HepG2 (cell line): ENCODE results near the gene DRAP1. TPM values are rescaled to one million over a fixed set of nuclear protein-coding genes. Genes with fewer than 3 reads are reported as not detected.
A peak's percentile ranks its signal among the peaks of the same experiment; 100 is the strongest.

Experiments used
- ATF7-NPFF ChIP-seq: sonication (generic); formaldehyde crosslinking; IDR thresholded peaks from 2 replicates; pipeline ENCODE4 v1.8.1; 2023; ENCODE audit warnings: mild to moderate bottlenecking, low read depth, missing genetic modification reagents, moderate library complexity
- BRD4 ChIP-seq: sonication (generic); formaldehyde crosslinking; IDR thresholded peaks from 2 replicates; pipeline ENCODE4 v1.4.0; 2020; ENCODE audit warnings: missing genetic modification reagents
- GRHL1 ChIP-seq: sonication (generic); formaldehyde crosslinking; conservative IDR thresholded peaks from 2 replicates; pipeline ENCODE4 v1.8.0; 2022; ENCODE audit warnings: missing genetic modification reagents
- ISL2 ChIP-seq: sonication (generic); formaldehyde crosslinking; IDR thresholded peaks from 2 replicates; pipeline ENCODE4 v1.5.0; 2020; ENCODE audit warnings: missing genetic modification reagents
- KDM6A ChIP-seq: IDR thresholded peaks from 2 replicates; pipeline ENCODE4 v1.6.1; 2016; ENCODE audit warnings: low read depth
- MAFF ChIP-seq: IDR thresholded peaks from 2 replicates; pipeline ENCODE4 v1.6.1; 2011; ENCODE audit warnings: low read depth, low read length, improper control_type of control experiment
- MATR3 ChIP-seq: sonication (generic); formaldehyde crosslinking; IDR thresholded peaks from 2 replicates; pipeline ENCODE4 v1.4.0; 2020; ENCODE audit warnings: missing genetic modification reagents
- ONECUT2 ChIP-seq: sonication (generic); formaldehyde crosslinking; IDR thresholded peaks from 2 replicates; pipeline ENCODE4 v1.4.0; 2020; ENCODE audit warnings: missing genetic modification reagents
- PPARG ChIP-seq: conservative IDR thresholded peaks from 2 replicates; pipeline ENCODE4 v1.6.1; 2016; ENCODE audit warnings: missing biosample characterization, missing genetic modification reagents
- RORA ChIP-seq: sonication (generic); formaldehyde crosslinking; IDR thresholded peaks from 2 replicates; pipeline ENCODE4 v1.5.0; 2020; ENCODE audit warnings: mild to moderate bottlenecking, missing genetic modification reagents, moderate library complexity
- SAFB2 ChIP-seq: sonication (generic); formaldehyde crosslinking; IDR thresholded peaks from 2 replicates; pipeline ENCODE4 v1.5.1; 2020; ENCODE audit warnings: missing genetic modification reagents, low read depth, mild to moderate bottlenecking, borderline replicate concordance
- TIGD3 ChIP-seq: sonication (generic); formaldehyde crosslinking; IDR thresholded peaks from 2 replicates; pipeline ENCODE4 v1.5.1; 2020; ENCODE audit warnings: mild to moderate bottlenecking, missing genetic modification reagents, borderline replicate concordance
- TRAFD1 ChIP-seq: sonication (generic); formaldehyde crosslinking; IDR thresholded peaks from 2 replicates; pipeline ENCODE4 v1.5.1; 2020; ENCODE audit warnings: missing genetic modification reagents, mild to moderate bottlenecking, borderline replicate concordance
- ZFYVE20 ChIP-seq: sonication (generic); formaldehyde crosslinking; IDR thresholded peaks from 2 replicates; pipeline ENCODE4 v1.8.0; 2023; ENCODE audit warnings: low read depth, mild to moderate bottlenecking, moderate library complexity, missing genetic modification reagents, borderline replicate concordance
- ZNF577 ChIP-seq: sonication (generic); formaldehyde crosslinking; IDR thresholded peaks from 2 replicates; pipeline ENCODE4 v1.4.0; 2020; ENCODE audit warnings: mild to moderate bottlenecking, low read depth, missing genetic modification reagents, borderline replicate concordance
- ZNF670 ChIP-seq: sonication (generic); formaldehyde crosslinking; IDR thresholded peaks from 2 replicates; pipeline ENCODE4 v1.8.0; 2022; ENCODE audit warnings: mild to moderate bottlenecking, missing genetic modification reagents, borderline replicate concordance
- ZNF7 ChIP-seq: IDR thresholded peaks from 2 replicates; pipeline ENCODE4 v1.6.1; 2016; ENCODE audit warnings: missing biosample characterization, missing genetic modification reagents
- ZNF766 ChIP-seq: sonication (generic); formaldehyde crosslinking; IDR thresholded peaks from 2 replicates; pipeline ENCODE4 v1.5.0; 2020; ENCODE audit warnings: missing genetic modification reagents, borderline replicate concordance
- ZSCAN22 ChIP-seq: sonication (generic); formaldehyde crosslinking; IDR thresholded peaks from 2 replicates; pipeline ENCODE4 v1.4.0; 2020; ENCODE audit warnings: mild to moderate bottlenecking, missing genetic modification reagents
- polyA plus RNA-seq, 8 experiments: library from polyadenylated mRNA; depleted of rRNA in 3 of 8; stranded (reverse) in 7 of 8; unstranded in 1 of 8; fragments of >200 nt; fragmentation: Illumina TruSeq in 4 of 8; extraction: Trizol in 4 of 8; gene quantifications; 2 replicates each; pipeline versions ENCODE4 v1.2.1 to v1.2.3, GENCODE V29; 2011 to 2016; ENCODE audit warnings: low read depth in 4 of 8, missing spikeins in 1 of 8, mixed read lengths in 1 of 8; ENCODE audit not compliant: insufficient read depth in 1 of 8
- total RNA-seq, 5 experiments: library from RNA; depleted of rRNA; stranded (reverse); fragments of >200 nt; fragmentation: Illumina TruSeq; extraction: Trizol; gene quantifications; 2 replicates each; pipeline ENCODE4 v1.2.3, GENCODE V29; 2016; ENCODE audit warnings: low read depth in 1 of 5
- TF ChIP-seq, protein P1 (sequence below): IDR thresholded peaks from 2 replicates; pipeline ENCODE4 v1.6.1; 2016; ENCODE audit warnings: mild to moderate bottlenecking, missing biosample characterization, missing genetic modification reagents
- TF ChIP-seq, protein P2 (sequence below): sonication (generic); formaldehyde crosslinking; IDR thresholded peaks from 2 replicates; pipeline ENCODE4 v1.8.0; 2022; ENCODE audit warnings: missing genetic modification reagents, mild to moderate bottlenecking, moderate library complexity, borderline replicate concordance

The DRAP1 gene
- total and polyA plus RNA-seq, 2 of the 13 experiments (the other 11 are each of a cell fraction or from before 2014, with no cell fraction given): 46.8 to 52.3 TPM

DNA sequence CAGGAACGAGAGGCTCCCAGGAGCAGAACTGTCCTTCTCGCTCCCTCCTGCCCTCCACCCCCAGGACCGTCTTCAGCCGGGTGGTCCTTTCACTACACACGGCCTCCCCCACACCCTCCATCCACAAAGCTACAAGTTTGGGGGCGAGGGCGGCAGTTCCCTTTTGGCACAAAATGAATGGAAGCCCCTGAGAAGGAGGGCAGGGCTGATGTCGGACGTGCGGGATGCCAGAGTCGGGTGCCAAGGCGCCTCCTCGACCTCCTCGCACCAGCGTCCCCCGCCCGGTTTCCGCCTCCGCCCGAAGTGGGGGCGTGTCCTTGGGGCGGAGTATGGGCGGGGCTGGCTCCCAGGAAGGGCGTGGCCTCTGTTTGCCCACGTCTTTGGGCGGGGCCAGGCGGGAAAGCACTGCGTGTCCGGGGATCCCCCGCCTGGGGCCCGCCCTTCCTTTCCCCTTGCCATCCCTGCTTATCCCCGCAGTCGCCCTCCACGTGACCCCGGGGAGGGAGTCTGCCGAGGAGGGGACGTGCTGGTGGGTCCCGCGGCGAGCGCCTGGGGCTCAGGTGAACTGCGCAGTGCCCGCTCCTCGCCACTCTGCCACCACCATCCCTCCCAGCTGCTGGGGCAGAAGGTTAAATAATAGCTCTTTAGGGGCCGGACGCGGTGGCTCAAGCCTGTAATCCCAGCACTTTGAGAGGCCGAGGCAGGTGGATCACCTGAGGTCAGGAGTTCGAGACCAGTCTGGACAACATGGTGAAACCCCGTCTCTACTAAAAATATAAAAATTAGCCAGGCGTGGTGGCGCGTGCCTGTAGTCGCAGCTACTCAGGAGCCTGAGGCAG lies 45.7 kb upstream of the DRAP1 start (continued):
- peak; percentile 79; the same call in 1 of the 2 replicates for TF ChIP-seq TRAFD1 (CRISPR knock-in tag)
- no peak for TF ChIP-seq KDM6A (CRISPR knock-in tag)
- TF ChIP-seq SAFB2 (CRISPR knock-in tag): peak; percentile 76; the same call in 1 of the 2 replicates
- TF ChIP-seq ZNF577 (CRISPR knock-in tag): no peak
- no peak for TF ChIP-seq ISL2 (CRISPR knock-in tag)
- TF ChIP-seq RORA (CRISPR knock-in tag): no peak
- TF ChIP-seq ZFYVE20 (CRISPR knock-in tag): no peak
- TF ChIP-seq, protein P1, sequence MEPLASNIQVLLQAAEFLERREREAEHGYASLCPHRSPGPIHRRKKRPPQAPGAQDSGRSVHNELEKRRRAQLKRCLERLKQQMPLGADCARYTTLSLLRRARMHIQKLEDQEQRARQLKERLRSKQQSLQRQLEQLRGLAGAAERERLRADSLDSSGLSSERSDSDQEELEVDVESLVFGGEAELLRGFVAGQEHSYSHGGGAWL: peak; percentile 57; the same call in 1 of the 2 replicates
- peak; percentile 80 for TF ChIP-seq ZNF670 (CRISPR knock-in tag)
- TF ChIP-seq ZSCAN22 (CRISPR knock-in tag): no peak
- no peak for TF ChIP-seq ATF7-NPFF (CRISPR knock-in tag)
- TF ChIP-seq PPARG: peak; percentile 36; the same call in 1 of the 2 replicates
- no peak for TF ChIP-seq ZNF766 (CRISPR knock-in tag)
- TF ChIP-seq TIGD3 (CRISPR knock-in tag): no peak
- TF ChIP-seq ONECUT2 (CRISPR knock-in tag): no peak
- TF ChIP-seq BRD4: no peak
- TF ChIP-seq ZNF7: no peak
- TF ChIP-seq GRHL1 (CRISPR knock-in tag): no peak
- TF ChIP-seq MATR3 (CRISPR knock-in tag): no peak
- TF ChIP-seq, protein P2, sequence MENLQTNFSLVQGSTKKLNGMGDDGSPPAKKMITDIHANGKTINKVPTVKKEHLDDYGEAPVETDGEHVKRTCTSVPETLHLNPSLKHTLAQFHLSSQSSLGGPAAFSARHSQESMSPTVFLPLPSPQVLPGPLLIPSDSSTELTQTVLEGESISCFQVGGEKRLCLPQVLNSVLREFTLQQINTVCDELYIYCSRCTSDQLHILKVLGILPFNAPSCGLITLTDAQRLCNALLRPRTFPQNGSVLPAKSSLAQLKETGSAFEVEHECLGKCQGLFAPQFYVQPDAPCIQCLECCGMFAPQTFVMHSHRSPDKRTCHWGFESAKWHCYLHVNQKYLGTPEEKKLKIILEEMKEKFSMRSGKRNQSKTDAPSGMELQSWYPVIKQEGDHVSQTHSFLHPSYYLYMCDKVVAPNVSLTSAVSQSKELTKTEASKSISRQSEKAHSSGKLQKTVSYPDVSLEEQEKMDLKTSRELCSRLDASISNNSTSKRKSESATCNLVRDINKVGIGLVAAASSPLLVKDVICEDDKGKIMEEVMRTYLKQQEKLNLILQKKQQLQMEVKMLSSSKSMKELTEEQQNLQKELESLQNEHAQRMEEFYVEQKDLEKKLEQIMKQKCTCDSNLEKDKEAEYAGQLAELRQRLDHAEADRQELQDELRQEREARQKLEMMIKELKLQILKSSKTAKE (CRISPR knock-in tag): peak; percentile 71
- no peak for TF ChIP-seq MAFF
